ENCODE measurements around the gene TSPAN6. TPM values are rescaled to one million over a fixed set of nuclear protein-coding genes. Genes with fewer than 3 reads are reported as not detected.

Gene TSPAN6
- polyA plus RNA-seq, 3 donors, result not detected

- intact Hi-C loops (cut with micrococcal nuclease), result no loop called here
- no peaks in the 10 kb centered on the region for H3K36me3 Mint-ChIP-seq
- peaks cover 7 to 44% (median 38%) of the 10 kb centered on the region in 3 donors for H3K27me3 Mint-ChIP-seq (ENCODE audit: low read depth in 3 of 3)
Measured at GRCh38 chrX:100593581-100593980, 43.0 kb downstream of the TSPAN6 start.

GRCh38 chrX:100593126-100593525 lies 43.5 kb downstream of the TSPAN6 start:
- Mint-ChIP-seq H3K4me3 (no peak overlapping the region), H3K9me3 (peaks cover 0 to 3% (median 0%) of the 10 kb centered on the region in 7 donors), H3K27ac (no peak overlapping the region), H3K4me1 (no peaks in the 10 kb centered on the region), H3K36me3 (no peaks in the 10 kb centered on the region), H3K27me3 (ENCODE audit: low read depth in 3 of 3) (peaks cover 7 to 41% (median 39%) of the 10 kb centered on the region in 3 donors)
- DNase-seq, result no peak
- Histone ChIP-seq H3K9me3 (replicated peaks in 1 of 2; ENCODE audit: control insufficient read depth in 1 of 2, insufficient read depth in 1 of 2, low read length in 2 of 2) (no peaks in the 10 kb centered on the region), H3K36me3 (replicated peaks in 1 of 2; ENCODE audit: control insufficient read depth in 1 of 2, insufficient read depth in 2 of 2, low read length in 2 of 2) (no peaks in the 10 kb centered on the region), H2AFZ (ENCODE audit: insufficient read depth, low read depth, low read length, poor library complexity, severe bottlenecking) (no peak overlapping the region), H3K9ac (ENCODE audit: insufficient read depth, low read length, poor library complexity, severe bottlenecking) (no peak overlapping the region), H3K79me2 (ENCODE audit: insufficient read depth, low read length) (no peaks in the 10 kb centered on the region), H3K27ac (ENCODE audit: low read depth in 1 of 2, low read length in 2 of 2) (no peak overlapping the region), H3K4me2 (replicated peaks; ENCODE audit: extremely low read depth, low read length, poor library complexity, severe bottlenecking) (no peak overlapping the region), H3K4me1 (ENCODE audit: control insufficient read depth in 1 of 2, insufficient read depth in 2 of 2, low read length in 2 of 2) (no peaks in the 10 kb centered on the region), H3K27me3 (ENCODE audit: control insufficient read depth in 2 of 2, insufficient read depth in 2 of 2, low read length in 2 of 2) (peaks cover 31 to 43% of the 10 kb centered on the region in 2 donors), H3K4me3 (replicated peaks in 1 of 3; ENCODE audit: low read depth in 2 of 3, low read length in 3 of 3) (no peak overlapping the region), H4K20me1 (ENCODE audit: insufficient read depth, low read length) (no peaks in the 10 kb centered on the region)
- intact Hi-C loops (cut with micrococcal nuclease), result no loop called here
- no peak for TF ChIP-seq CTCF (IDR thresholded peaks at IDR 0.05)
- 50% methylated on average over 1 of the region's 2 CpGs for WGBS (ENCODE audit: insufficient coverage)

More at GRCh38 chrX:100593581-100593980, 43.0 kb downstream of the TSPAN6 start:
- no peak overlapping the region for H3K4me3 Mint-ChIP-seq
- DNase-seq, result no peak
- no peaks in the 10 kb centered on the region for H3K4me1 Mint-ChIP-seq
- no peak overlapping the region for H3K27ac Mint-ChIP-seq
- Histone ChIP-seq H3K4me1 (ENCODE audit: control insufficient read depth in 1 of 2, insufficient read depth in 2 of 2, low read length in 2 of 2) (no peaks in the 10 kb centered on the region), H3K4me2 (replicated peaks; ENCODE audit: extremely low read depth, low read length, poor library complexity, severe bottlenecking) (no peak overlapping the region), H3K4me3 (replicated peaks in 1 of 3; ENCODE audit: low read depth in 2 of 3, low read length in 3 of 3) (no peak overlapping the region), H2AFZ (ENCODE audit: insufficient read depth, low read depth, low read length, poor library complexity, severe bottlenecking) (no peak overlapping the region), H3K79me2 (ENCODE audit: insufficient read depth, low read length) (no peaks in the 10 kb centered on the region), H3K36me3 (replicated peaks in 1 of 2; ENCODE audit: control insufficient read depth in 1 of 2, insufficient read depth in 2 of 2, low read length in 2 of 2) (no peaks in the 10 kb centered on the region), H3K9ac (ENCODE audit: insufficient read depth, low read length, poor library complexity, severe bottlenecking) (no peak overlapping the region), H3K27me3 (ENCODE audit: control insufficient read depth in 2 of 2, insufficient read depth in 2 of 2, low read length in 2 of 2) (peaks cover 33 to 45% of the 10 kb centered on the region in 2 donors), H4K20me1 (ENCODE audit: insufficient read depth, low read length) (no peaks in the 10 kb centered on the region), H3K9me3 (replicated peaks in 1 of 2; ENCODE audit: control insufficient read depth in 1 of 2, insufficient read depth in 1 of 2, low read length in 2 of 2) (no peaks in the 10 kb centered on the region), H3K27ac (ENCODE audit: low read depth in 1 of 2, low read length in 2 of 2) (no peak overlapping the region)
- peaks cover 0 to 3% (median 0%) of the 10 kb centered on the region in 7 donors for H3K9me3 Mint-ChIP-seq
- TF ChIP-seq CTCF (IDR thresholded peaks at IDR 0.05), result no peak
- WGBS (ENCODE audit: insufficient coverage), result no CpG with 5 or more reads among the region's 2 CpGs
